ENCODE data around the gene MRPS18B. TPM values are rescaled to one million over a fixed set of nuclear protein-coding genes. Genes with fewer than 3 reads are reported as not detected.

The MRPS18B gene
- total RNA-seq, 1 experiment from 2014 or later = 69.1 TPM

GRCh38 chr6:30645989-30646388 lies 28.3 kb downstream of the MRPS18B start:
- DNase-seq (ENCODE audit: low read depth, low spot score) (no peak), ATAC-seq (no peak)
- peak overlapping the region; percentile 87 for H3K27ac ChIP-seq (ENCODE audit: low read length)
- ChIA-PET POLR2A (interaction anchor here (0.6 kb wide), 1 partner anchor 23 kb away, joined by 15 read pairs; no protein-coding TSS in a partner anchor), CTCF (interaction anchor here (1.1 kb wide), 1 partner anchor 441 kb away, joined by 3 read pairs; no protein-coding TSS in a partner anchor)
- no peaks in the 10 kb centered on the region for H3K27me3 ChIP-seq (ENCODE audit: control insufficient read depth, insufficient read depth, low read length)
- no peak overlapping the region for H3K4me3 ChIP-seq (ENCODE audit: low read depth in 2 of 2, low read length in 2 of 2)
- TF ChIP-seq REST (IDR thresholded peaks at IDR 0.05; ENCODE audit: insufficient read depth in 1 of 2, low read depth in 2 of 2, low read length in 1 of 2) = no peak
- TF ChIP-seq CTCF (IDR thresholded peaks at IDR 0.05) = no peak
- TF ChIP-seq POLR2AphosphoS5 (IDR thresholded peaks at IDR 0.05; ENCODE audit: low read depth, low read length) = no peak
- TF ChIP-seq TCF7L2 (IDR thresholded peaks at IDR 0.05; ENCODE audit: low read depth, low read length) = no peak
- no peak for TF ChIP-seq SIN3A (IDR thresholded peaks at IDR 0.05; ENCODE audit: borderline replicate concordance, insufficient read depth, low read depth, low read length)
- no peaks in the 10 kb centered on the region for H3K9me3 ChIP-seq (ENCODE audit: control insufficient read depth, insufficient read depth, low read depth, low read length)
- no peaks in the 10 kb centered on the region; the same call in 1 of the 2 replicates for H3K36me3 ChIP-seq (ENCODE audit: control insufficient read depth, insufficient read depth, low read length)
- intact Hi-C loops (cut with micrococcal nuclease; ENCODE audit: unreplicated experiment) = no loop called here
- in situ Hi-C loops (cut with HindIII; ENCODE audit: low pct_unique_long_range_greater_than_20kb, low sequenced_read_pairs) = no loop called here
- peaks cover 17% of the 10 kb centered on the region for H3K4me1 ChIP-seq (ENCODE audit: control insufficient read depth, insufficient read depth, low read length)
- BruUV-seq (replicated peaks) = no TSS peak

- H3K4me1 ChIP-seq (ENCODE audit: control insufficient read depth, insufficient read depth, low read length) = peaks cover 17% of the 10 kb centered on the region
- CTCF ChIA-PET = interaction anchor here (0.6 to 1.1 kb wide), 2 partner anchors 441 to 1622 kb away, joined by 3 read pairs; no protein-coding TSS in a partner anchor
- H3K9me3 ChIP-seq (ENCODE audit: control insufficient read depth, insufficient read depth, low read depth, low read length) = no peaks in the 10 kb centered on the region
- BruUV-seq (replicated peaks) = TSS peak; percentile 70
- ATAC-seq (peak; percentile 89), DNase-seq (ENCODE audit: low read depth, low spot score) (peak; percentile 54)
- peak within 1 kb of the TSS; percentile 83 to 93 for H3K4me3 ChIP-seq (ENCODE audit: low read depth in 2 of 2, low read length in 2 of 2)
- no peaks in the 10 kb centered on the region for H3K27me3 ChIP-seq (ENCODE audit: control insufficient read depth, insufficient read depth, low read length)
- H3K36me3 ChIP-seq (ENCODE audit: control insufficient read depth, insufficient read depth, low read length) = no peaks in the 10 kb centered on the region; the same call in 1 of the 2 replicates
- TF ChIP-seq REST (IDR thresholded peaks at IDR 0.05; ENCODE audit: insufficient read depth in 1 of 2, low read depth in 2 of 2, low read length in 1 of 2) (no peak), CTCF (IDR thresholded peaks at IDR 0.05) (no peak), SIN3A (IDR thresholded peaks at IDR 0.05; ENCODE audit: borderline replicate concordance, insufficient read depth, low read depth, low read length) (no peak), POLR2AphosphoS5 (IDR thresholded peaks at IDR 0.05; ENCODE audit: low read depth, low read length) (no peak)
- POLR2A ChIA-PET = interaction anchor here (0.7 kb wide), 1 partner anchor 12 kb away, joined by 4 read pairs; no protein-coding TSS in a partner anchor
- H3K27ac ChIP-seq (ENCODE audit: low read length) = peak within 1 kb of the TSS; percentile 93
- in situ Hi-C loops (cut with HindIII; ENCODE audit: low pct_unique_long_range_greater_than_20kb, low sequenced_read_pairs) (no loop called here), intact Hi-C loops (cut with micrococcal nuclease; ENCODE audit: unreplicated experiment) (no loop called here)
These were observed 29.0 kb downstream of the MRPS18B start, which contains the start of gene C6orf136 for GRCh38 chr6:30646450-30647241. Gene C6orf136 (plus strand): TSS chr6:30647133. CDS start chr6:30647232, 99 bp downstream.
